RWPE2 (cell line): ENCODE data around the gene SSH2.

Experiments
- ATAC-seq: fragments of 200-7000 bp; cut with Tn5 transposase; 3 replicates; pipeline ENCODE4 v1.9.1; 2021; ENCODE audit warnings: low read depth
- DNase-seq: peaks from one replicate; pipeline ENCODE4 v3.0.0-alpha.2; 2020; ENCODE audit warnings: low spot score
- H3K27ac ChIP-seq: fragments of 450-650 bp; 2 replicates; pipeline ENCODE4 v1.5.1; 2017; ENCODE audit warnings: mild to moderate bottlenecking; ENCODE audit not compliant: poor library complexity, severe bottlenecking
- H3K27me3 ChIP-seq: fragments of 250-450 bp; sonication (Bioruptor Pico); 2 replicates; pipeline ENCODE4 v1.5.1; 2021; ENCODE audit warnings: mild to moderate bottlenecking, moderate library complexity; ENCODE audit not compliant: insufficient read depth, poor library complexity, severe bottlenecking
- H3K36me3 ChIP-seq: fragments of 250-450 bp; sonication (Bioruptor Pico); 2 replicates; pipeline ENCODE4 v1.5.1; 2020; ENCODE audit warnings: low read depth, mild to moderate bottlenecking, moderate library complexity
- H3K4me1 ChIP-seq: fragments of 250-450 bp; sonication (Bioruptor Pico); 2 replicates; pipeline ENCODE4 v1.5.1; 2021; ENCODE audit warnings: mild to moderate bottlenecking, moderate library complexity; ENCODE audit not compliant: insufficient read depth, poor library complexity, severe bottlenecking
- H3K4me3 ChIP-seq: fragments of 250-450 bp; sonication (Bioruptor Pico); 2 replicates; pipeline ENCODE4 v1.5.1; 2021; ENCODE audit warnings: mild to moderate bottlenecking, moderate library complexity; ENCODE audit not compliant: severe bottlenecking
- H3K9me3 ChIP-seq: fragments of 250-450 bp; sonication (Bioruptor Pico); 2 replicates; pipeline ENCODE4 v1.5.1; 2021; ENCODE audit warnings: mild to moderate bottlenecking, moderate library complexity; ENCODE audit not compliant: severe bottlenecking
- TF ChIP-seq, protein P1 (sequence below): fragments of 450-650 bp; IDR thresholded peaks from one replicate; pipeline ENCODE4 v1.5.1; 2017; ENCODE audit warnings: mild to moderate bottlenecking, moderate library complexity; ENCODE audit not compliant: poor library complexity, severe bottlenecking

SSH2 gene

DNA sequence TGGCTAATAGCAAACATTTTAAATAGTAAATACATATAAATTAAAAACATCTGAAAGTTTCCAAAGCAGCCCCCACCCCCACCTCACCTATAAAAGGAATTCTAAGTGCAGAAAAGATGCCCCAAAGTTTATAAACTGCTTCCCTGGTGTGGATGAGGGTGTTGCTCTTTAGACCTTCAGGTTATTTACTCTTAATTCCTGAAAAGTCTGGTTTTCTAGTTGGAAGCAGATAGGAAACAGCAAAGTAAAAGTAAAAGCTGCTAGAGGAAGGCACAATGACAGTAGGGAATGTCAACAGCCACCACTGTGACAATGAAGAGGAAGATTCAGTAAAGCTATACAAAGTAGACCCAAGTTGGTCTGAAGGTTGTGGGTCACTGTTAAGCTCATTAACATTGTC, 37.8 kb downstream of the SSH2 start:
- H3K27me3 ChIP-seq: no peaks in the 10 kb centered on the region
- no peaks in the 10 kb centered on the region for H3K36me3 ChIP-seq
- ATAC-seq (no peak), DNase-seq (no peak)
- no peaks in the 10 kb centered on the region for H3K9me3 ChIP-seq
- H3K4me3 ChIP-seq: no peak overlapping the region
- TF ChIP-seq, protein P1, sequence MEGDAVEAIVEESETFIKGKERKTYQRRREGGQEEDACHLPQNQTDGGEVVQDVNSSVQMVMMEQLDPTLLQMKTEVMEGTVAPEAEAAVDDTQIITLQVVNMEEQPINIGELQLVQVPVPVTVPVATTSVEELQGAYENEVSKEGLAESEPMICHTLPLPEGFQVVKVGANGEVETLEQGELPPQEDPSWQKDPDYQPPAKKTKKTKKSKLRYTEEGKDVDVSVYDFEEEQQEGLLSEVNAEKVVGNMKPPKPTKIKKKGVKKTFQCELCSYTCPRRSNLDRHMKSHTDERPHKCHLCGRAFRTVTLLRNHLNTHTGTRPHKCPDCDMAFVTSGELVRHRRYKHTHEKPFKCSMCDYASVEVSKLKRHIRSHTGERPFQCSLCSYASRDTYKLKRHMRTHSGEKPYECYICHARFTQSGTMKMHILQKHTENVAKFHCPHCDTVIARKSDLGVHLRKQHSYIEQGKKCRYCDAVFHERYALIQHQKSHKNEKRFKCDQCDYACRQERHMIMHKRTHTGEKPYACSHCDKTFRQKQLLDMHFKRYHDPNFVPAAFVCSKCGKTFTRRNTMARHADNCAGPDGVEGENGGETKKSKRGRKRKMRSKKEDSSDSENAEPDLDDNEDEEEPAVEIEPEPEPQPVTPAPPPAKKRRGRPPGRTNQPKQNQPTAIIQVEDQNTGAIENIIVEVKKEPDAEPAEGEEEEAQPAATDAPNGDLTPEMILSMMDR: no peak
- peak overlapping the region; percentile 24 for H3K27ac ChIP-seq
- peaks cover 3% of the 10 kb centered on the region for H3K4me1 ChIP-seq

DNA sequence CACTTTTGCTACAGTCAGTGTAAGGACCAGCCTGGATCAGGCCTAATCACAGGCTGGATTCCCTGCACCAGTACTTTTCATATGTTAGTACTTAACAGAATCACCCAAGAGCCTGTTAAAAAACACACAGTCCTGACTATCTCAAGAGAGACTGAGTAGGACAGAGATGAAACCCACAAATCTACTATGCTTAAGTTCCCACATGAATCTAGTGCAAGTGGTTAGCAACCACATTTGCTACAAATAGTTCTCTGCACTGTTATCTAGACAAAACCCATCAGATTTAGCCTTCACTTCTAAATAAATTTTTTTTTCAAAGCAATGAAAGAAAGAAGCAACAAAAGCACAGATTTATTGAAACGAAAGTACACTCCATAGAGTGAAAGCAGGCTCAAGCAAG, 38.9 kb downstream of the SSH2 start:
- H3K9me3 ChIP-seq: no peaks in the 10 kb centered on the region

GRCh38 chr17:29885031-29885640, 44.9 kb downstream of the SSH2 start:
- no peaks in the 10 kb centered on the region for H3K36me3 ChIP-seq
- H3K4me3 ChIP-seq: no peak overlapping the region
- peaks cover 8% of the 10 kb centered on the region for H3K4me1 ChIP-seq
- TF ChIP-seq, protein P1: no peak
- ATAC-seq (no peak), DNase-seq (no peak)
- no peak overlapping the region for H3K27ac ChIP-seq
- no peaks in the 10 kb centered on the region for H3K27me3 ChIP-seq
- H3K9me3 ChIP-seq: no peaks in the 10 kb centered on the region

More for the DNA sequence above, 38.9 kb downstream of the SSH2 start:
- DNase-seq (no peak), ATAC-seq (no peak)
- no peak overlapping the region for H3K4me3 ChIP-seq
- H3K4me1 ChIP-seq: peaks cover 3% of the 10 kb centered on the region
- no peaks in the 10 kb centered on the region for H3K27me3 ChIP-seq
- H3K36me3 ChIP-seq: no peaks in the 10 kb centered on the region
- H3K27ac ChIP-seq: no peak overlapping the region
- TF ChIP-seq, protein P1: no peak

- TF ChIP-seq, protein P1: no peak
- DNase-seq: no peak
- H3K4me1 ChIP-seq: peaks cover 8% of the 10 kb centered on the region
- no peak overlapping the region for H3K27ac ChIP-seq
- H3K36me3 ChIP-seq: no peaks in the 10 kb centered on the region
- H3K9me3 ChIP-seq: no peaks in the 10 kb centered on the region
- ATAC-seq: no peak
- no peak overlapping the region for H3K4me3 ChIP-seq
- no peaks in the 10 kb centered on the region for H3K27me3 ChIP-seq
Observed at GRCh38 chr17:29883497-29883896, 46.5 kb downstream of the SSH2 start.

DNA sequence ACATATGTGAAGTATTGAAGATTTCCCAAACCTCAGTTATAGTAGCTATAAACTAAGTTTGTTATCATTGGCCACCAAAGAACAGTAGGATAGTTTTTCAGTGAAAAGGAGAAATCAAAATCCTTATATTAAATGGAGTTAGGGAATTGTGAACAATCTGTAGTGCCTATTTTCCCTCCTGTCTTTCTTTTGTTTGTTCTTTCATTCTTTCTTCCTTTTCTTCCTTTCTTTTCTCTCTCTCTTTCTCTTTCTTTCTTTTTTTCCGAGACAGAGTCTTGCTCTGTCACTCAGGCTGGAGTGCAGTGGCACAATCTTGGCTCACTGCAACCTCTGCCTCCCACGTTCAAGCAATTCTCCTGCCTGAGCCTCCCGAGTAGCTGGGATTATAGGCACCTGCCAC, 48.8 kb downstream of the SSH2 start:
- ATAC-seq (no peak), DNase-seq (no peak)
- H3K4me3 ChIP-seq: no peak overlapping the region
- no peaks in the 10 kb centered on the region for H3K36me3 ChIP-seq
- H3K4me1 ChIP-seq: peaks cover 8% of the 10 kb centered on the region
- no peaks in the 10 kb centered on the region for H3K27me3 ChIP-seq
- H3K9me3 ChIP-seq: no peaks in the 10 kb centered on the region
- TF ChIP-seq, protein P1: no peak
- no peak overlapping the region for H3K27ac ChIP-seq
